UCSD-AML1 (cell line): ENCODE results near the gene ADAMTS7.
"Not testable (repeated sequence)": the region's sequence is repeated elsewhere in the genome, so short reads cannot be mapped to it uniquely, and the experiment has no call there.

ENCODE experiments used
- DNase-seq: peaks from one replicate; lab custom pipeline; 2025; ENCODE audit not compliant: unreplicated experiment; lab: John Stamatoyannopoulos, UW

The ADAMTS7 gene

GRCh38 chr15:78765154-78765860, 46.0 kb downstream of the ADAMTS7 start:
- DNase-seq = not testable (repeated sequence)

GRCh38 chr15:78764340-78765153, 46.7 kb downstream of the ADAMTS7 start:
- not testable (repeated sequence) for DNase-seq

GRCh38 chr15:78763796-78764241, 47.4 kb downstream of the ADAMTS7 start:
- DNase-seq = no peak

GRCh38 chr15:78762985-78763795, 48.1 kb downstream of the ADAMTS7 start:
- DNase-seq = no peak

GRCh38 chr15:78762386-78762961, 48.8 kb downstream of the ADAMTS7 start:
- not testable (repeated sequence) for DNase-seq

GRCh38 chr15:78761891-78762385, 49.3 kb downstream of the ADAMTS7 start:
- DNase-seq = no peak

- peak; percentile 88 for DNase-seq
Observed at GRCh38 chr15:78761475-78761874, 49.8 kb downstream of the ADAMTS7 start.

- DNase-seq = no peak
Observed at GRCh38 chr15:78761020-78761419, 50.2 kb downstream of the ADAMTS7 start.

- DNase-seq = peak; percentile 81
Observed at GRCh38 chr15:78760091-78760882, 51.0 kb downstream of the ADAMTS7 start.

GRCh38 chr15:78759361-78759998, 51.8 kb downstream of the ADAMTS7 start:
- DNase-seq = not testable (repeated sequence)

GRCh38 chr15:78758486-78759200, 52.6 kb downstream of the ADAMTS7 start:
- DNase-seq = not testable (repeated sequence)

- DNase-seq = not testable (repeated sequence)
Observed at GRCh38 chr15:78758084-78758483, 53.2 kb downstream of the ADAMTS7 start.

GRCh38 chr15:78757636-78757905, 53.7 kb downstream of the ADAMTS7 start:
- no peak for DNase-seq

- DNase-seq = peak; percentile 73
Observed at GRCh38 chr15:78756781-78757635, 54.3 kb downstream of the ADAMTS7 start.

- peak; percentile 65 for DNase-seq
Observed at GRCh38 chr15:78755900-78756591, 55.2 kb downstream of the ADAMTS7 start.

GRCh38 chr15:78754637-78755280, 56.5 kb downstream of the ADAMTS7 start:
- not testable (repeated sequence) for DNase-seq
